22Rv1 (cell line): ENCODE measurements around the gene IL10RB.

Source experiments
- CTCF ChIP-seq: fragments of 450-650 bp; IDR thresholded peaks from 2 replicates; pipeline ENCODE4 v1.5.1; 2017; ENCODE audit warnings: mild to moderate bottlenecking
- ZFX ChIP-seq: fragments of 450-650 bp; IDR thresholded peaks from 2 replicates; pipeline ENCODE4 v1.6.1; 2017; ENCODE audit warnings: antibody characterized with exemption, borderline replicate concordance

DNA sequence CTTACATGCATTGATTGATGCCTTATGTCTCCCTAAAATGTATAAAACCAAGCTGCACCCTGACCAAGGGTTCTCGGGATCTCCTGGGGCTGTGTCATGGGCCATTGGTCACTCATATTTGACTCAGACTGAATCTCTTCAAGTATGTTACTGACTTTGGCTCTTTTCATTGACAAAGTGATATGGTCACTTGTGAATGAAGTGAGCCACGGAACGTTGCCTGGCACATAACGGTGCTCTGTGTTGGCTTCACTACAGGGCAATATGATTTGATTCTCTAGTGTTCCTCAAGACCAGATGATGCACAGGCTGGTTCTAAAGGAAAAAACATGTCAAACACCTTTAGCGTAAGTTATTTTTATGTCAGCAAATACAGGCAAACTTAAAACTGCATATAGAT lies 11.4 kb upstream of the IL10RB start:
- TF ChIP-seq CTCF (no peak), ZFX (no peak)
